HG03457 (cell line): ENCODE measurements around the gene SYP.

Source experiments
- ATAC-seq: cut with Tn5 transposase; IDR thresholded peaks from one replicate; pipeline ENCODE4 v1.9.1; 2021; ENCODE audit warnings: moderate number of reproducible peaks; ENCODE audit not compliant: unreplicated experiment

The SYP gene

GRCh38 chrX:49221868-49222267, 21.9 kb upstream of the SYP start:
- no peak for ATAC-seq

GRCh38 chrX:49220100-49220499, 20.1 kb upstream of the SYP start:
- ATAC-seq, result no peak

GRCh38 chrX:49214996-49215526, 15.1 kb upstream of the SYP start:
- no peak for ATAC-seq

GRCh38 chrX:49214416-49214815, 14.4 kb upstream of the SYP start:
- ATAC-seq, result no peak

- no peak for ATAC-seq
Measured at GRCh38 chrX:49212861-49213260, 12.9 kb upstream of the SYP start.

- ATAC-seq, result no peak
Measured at GRCh38 chrX:49212209-49212608, 12.2 kb upstream of the SYP start.

- no peak for ATAC-seq
Measured at GRCh38 chrX:49211074-49211473, 11.1 kb upstream of the SYP start.

- no peak for ATAC-seq
Measured at GRCh38 chrX:49210406-49210805, 10.4 kb upstream of the SYP start.

- no peak for ATAC-seq
Measured at GRCh38 chrX:49209434-49210251, 9.7 kb upstream of the SYP start.

- no peak for ATAC-seq
Measured at GRCh38 chrX:49208399-49208798, 8.4 kb upstream of the SYP start.

GRCh38 chrX:49206543-49206942, 6.5 kb upstream of the SYP start:
- no peak for ATAC-seq

GRCh38 chrX:49205443-49205842, 5.5 kb upstream of the SYP start:
- no peak for ATAC-seq

GRCh38 chrX:49204709-49205108, 4.7 kb upstream of the SYP start:
- ATAC-seq, result no peak

- no peak for ATAC-seq
Measured at GRCh38 chrX:49204017-49204416, 4.0 kb upstream of the SYP start.

GRCh38 chrX:49203536-49203935, 3.5 kb upstream of the SYP start:
- no peak for ATAC-seq

GRCh38 chrX:49202022-49202421, 2.0 kb upstream of the SYP start:
- no peak for ATAC-seq

- ATAC-seq, result no peak
Measured at GRCh38 chrX:49199315-49199595, 738 bp downstream of the SYP start.

GRCh38 chrX:49198540-49199314, 1.3 kb downstream of the SYP start:
- ATAC-seq, result no peak

GRCh38 chrX:49197543-49198087, 2.4 kb downstream of the SYP start:
- no peak for ATAC-seq

- ATAC-seq, result no peak
Measured at GRCh38 chrX:49193542-49193964, 6.4 kb downstream of the SYP start.

GRCh38 chrX:49192722-49193328, 7.2 kb downstream of the SYP start:
- no peak for ATAC-seq
